SIG-M5 (cell line): Measurements from ENCODE around the gene CCDC88B.

ENCODE experiments used
- DNase-seq: peaks from one replicate; lab custom pipeline; 2025; lab: John Stamatoyannopoulos, UW

The CCDC88B gene

GRCh38 chr11:64359712-64360445 is 19.9 kb downstream of the CCDC88B start:
- DNase-seq: no peak

GRCh38 chr11:64360448-64360921 is 20.5 kb downstream of the CCDC88B start:
- DNase-seq: no peak

GRCh38 chr11:64361659-64362058 is 21.7 kb downstream of the CCDC88B start:
- no peak for DNase-seq

GRCh38 chr11:64362339-64362738 is 22.3 kb downstream of the CCDC88B start:
- DNase-seq: no peak

- no peak for DNase-seq
Measured at GRCh38 chr11:64364435-64364834, 24.4 kb downstream of the CCDC88B start.

GRCh38 chr11:64364911-64365310 is 24.9 kb downstream of the CCDC88B start:
- no peak for DNase-seq

- no peak for DNase-seq
Measured at GRCh38 chr11:64366751-64367150, 26.7 kb downstream of the CCDC88B start.

- no peak for DNase-seq
Measured at GRCh38 chr11:64367931-64368672, 28.1 kb downstream of the CCDC88B start.

GRCh38 chr11:64368673-64369074 is 28.7 kb downstream of the CCDC88B start:
- DNase-seq: no peak

- DNase-seq: no peak
Measured at GRCh38 chr11:64369440-64370421, 29.7 kb downstream of the CCDC88B start.

- DNase-seq: no peak
Measured at GRCh38 chr11:64371201-64371600, 31.2 kb downstream of the CCDC88B start.

- DNase-seq: no peak
Measured at GRCh38 chr11:64372021-64372420, 32.0 kb downstream of the CCDC88B start.

GRCh38 chr11:64372802-64373597 is 33.0 kb downstream of the CCDC88B start:
- no peak for DNase-seq

- no peak for DNase-seq
Measured at GRCh38 chr11:64373598-64373974, 33.6 kb downstream of the CCDC88B start.

- no peak for DNase-seq
Measured at GRCh38 chr11:64376071-64376470, 36.1 kb downstream of the CCDC88B start.

- no peak for DNase-seq
Measured at GRCh38 chr11:64378335-64378880, 38.4 kb downstream of the CCDC88B start.

- no peak for DNase-seq
Measured at GRCh38 chr11:64379160-64379559, 39.2 kb downstream of the CCDC88B start.

GRCh38 chr11:64379817-64380709 is 40.1 kb downstream of the CCDC88B start:
- DNase-seq: no peak

GRCh38 chr11:64381350-64381749 is 41.3 kb downstream of the CCDC88B start:
- DNase-seq: no peak

- DNase-seq: no peak
Measured at GRCh38 chr11:64382047-64382446, 42.0 kb downstream of the CCDC88B start.
